ENCODE data around the gene AOX1. TPM values are rescaled to one million over a fixed set of nuclear protein-coding genes. Genes with fewer than 3 reads are reported as not detected.
A peak's percentile ranks its signal among the peaks of the same experiment; 100 is the strongest.
"Not testable (repeated sequence)": the region's sequence is repeated elsewhere in the genome, so short reads cannot be mapped to it uniquely, and the experiment has no call there.

The AOX1 gene
- 0.37 TPM for polyA plus RNA-seq (2013, experiment 1 of 2)
- 1.3 TPM for polyA plus RNA-seq (2013, experiment 2 of 2)

GRCh38 chr2:200585730-200586643 lies at the start of gene AOX1:
Gene AOX1 (plus strand): TSS chr2:200586014. CDS start chr2:200586109, 95 bp downstream.
- Histone ChIP-seq H3K4me3 (ENCODE audit: extremely low read depth, insufficient read depth, low read length, poor library complexity, severe bottlenecking) (peak within 1 kb of the TSS; percentile 33), H3K4me1 (ENCODE audit: control insufficient read depth, insufficient read depth, low read length, poor library complexity, severe bottlenecking) (no peaks in the 10 kb centered on the region), H3K27ac (ENCODE audit: low read depth, low read length, severe bottlenecking) (no peak within 1 kb of the TSS), H3K36me3 (ENCODE audit: control insufficient read depth, insufficient read depth, low read length) (no peaks in the 10 kb centered on the region), H3K9me3 (ENCODE audit: control insufficient read depth, low read length) (no peaks in the 10 kb centered on the region)
- 3 to 7% methylated on average over 55 to 59 of the region's 62 CpGs for WGBS, 2 experiments (ENCODE audit: insufficient coverage in 2 of 2)

GRCh38 chr2:200538139-200538538 lies 47.7 kb upstream of the AOX1 start:
- Histone ChIP-seq H3K9me3 (ENCODE audit: control insufficient read depth, low read length) (no peaks in the 10 kb centered on the region), H3K4me1 (ENCODE audit: control insufficient read depth, insufficient read depth, low read length, poor library complexity, severe bottlenecking) (no peaks in the 10 kb centered on the region), H3K36me3 (ENCODE audit: control insufficient read depth, insufficient read depth, low read length) (peaks cover 25% of the 10 kb centered on the region), H3K4me3 (ENCODE audit: extremely low read depth, insufficient read depth, low read length, poor library complexity, severe bottlenecking) (no peak overlapping the region), H3K27ac (ENCODE audit: low read depth, low read length, severe bottlenecking) (no peak overlapping the region)
- 100% methylated on average over 1 of the region's 1 CpG for WGBS, 2 experiments (ENCODE audit: insufficient coverage in 2 of 2)

- Histone ChIP-seq H3K27ac (ENCODE audit: low read depth, low read length, severe bottlenecking) (no peak overlapping the region), H3K4me3 (ENCODE audit: extremely low read depth, insufficient read depth, low read length, poor library complexity, severe bottlenecking) (no peak overlapping the region), H3K36me3 (ENCODE audit: control insufficient read depth, insufficient read depth, low read length) (peaks cover 42% of the 10 kb centered on the region), H3K4me1 (ENCODE audit: control insufficient read depth, insufficient read depth, low read length, poor library complexity, severe bottlenecking) (no peaks in the 10 kb centered on the region), H3K9me3 (ENCODE audit: control insufficient read depth, low read length) (no peaks in the 10 kb centered on the region)
Observed at GRCh38 chr2:200540793-200541192, 45.0 kb upstream of the AOX1 start.

- H3K9me3 ChIP-seq (ENCODE audit: control insufficient read depth, low read length); H3K4me1 ChIP-seq (ENCODE audit: control insufficient read depth, insufficient read depth, low read length, poor library complexity, severe bottlenecking); H3K4me3 ChIP-seq (ENCODE audit: extremely low read depth, insufficient read depth, low read length, poor library complexity, severe bottlenecking); H3K27ac ChIP-seq (ENCODE audit: low read depth, low read length, severe bottlenecking): not testable (repeated sequence)
- peaks cover 11% of the 10 kb centered on the region for H3K36me3 ChIP-seq (ENCODE audit: control insufficient read depth, insufficient read depth, low read length)
- WGBS, 2 experiments (ENCODE audit: insufficient coverage in 2 of 2), result 88 to 96% methylated on average over 4 to 12 of the region's 12 CpGs
Observed at GRCh38 chr2:200566596-200566995, 19.2 kb upstream of the AOX1 start.

- Histone ChIP-seq H3K9me3 (ENCODE audit: control insufficient read depth, low read length) (no peaks in the 10 kb centered on the region), H3K4me3 (ENCODE audit: extremely low read depth, insufficient read depth, low read length, poor library complexity, severe bottlenecking) (no peak overlapping the region), H3K36me3 (ENCODE audit: control insufficient read depth, insufficient read depth, low read length) (peaks cover 13% of the 10 kb centered on the region), H3K4me1 (ENCODE audit: control insufficient read depth, insufficient read depth, low read length, poor library complexity, severe bottlenecking) (no peaks in the 10 kb centered on the region), H3K27ac (ENCODE audit: low read depth, low read length, severe bottlenecking) (no peak overlapping the region)
- 100% methylated on average over 1 of the region's 3 CpGs; no CpG with 5 or more reads in 1 of the 2 experiments for WGBS, 2 experiments (ENCODE audit: insufficient coverage in 2 of 2)
Observed at GRCh38 chr2:200567932-200568331, 17.9 kb upstream of the AOX1 start.

- Histone ChIP-seq H3K4me3 (ENCODE audit: extremely low read depth, insufficient read depth, low read length, poor library complexity, severe bottlenecking) (no peak overlapping the region), H3K9me3 (ENCODE audit: control insufficient read depth, low read length) (no peaks in the 10 kb centered on the region), H3K36me3 (ENCODE audit: control insufficient read depth, insufficient read depth, low read length) (peaks cover 9% of the 10 kb centered on the region), H3K27ac (ENCODE audit: low read depth, low read length, severe bottlenecking) (no peak overlapping the region), H3K4me1 (ENCODE audit: control insufficient read depth, insufficient read depth, low read length, poor library complexity, severe bottlenecking) (no peaks in the 10 kb centered on the region)
- no CpG with 5 or more reads among the region's 2 CpGs for WGBS, 2 experiments (ENCODE audit: insufficient coverage in 2 of 2)
Observed at GRCh38 chr2:200575957-200576356, 9.9 kb upstream of the AOX1 start.

GRCh38 chr2:200577027-200577426 lies 8.8 kb upstream of the AOX1 start:
- Histone ChIP-seq H3K27ac (ENCODE audit: low read depth, low read length, severe bottlenecking) (no peak overlapping the region), H3K4me1 (ENCODE audit: control insufficient read depth, insufficient read depth, low read length, poor library complexity, severe bottlenecking) (no peaks in the 10 kb centered on the region), H3K9me3 (ENCODE audit: control insufficient read depth, low read length) (no peaks in the 10 kb centered on the region), H3K36me3 (ENCODE audit: control insufficient read depth, insufficient read depth, low read length) (no peaks in the 10 kb centered on the region), H3K4me3 (ENCODE audit: extremely low read depth, insufficient read depth, low read length, poor library complexity, severe bottlenecking) (no peak overlapping the region)
- WGBS, 2 experiments (ENCODE audit: insufficient coverage in 2 of 2), result 93 to 100% methylated on average over 1 to 2 of the region's 3 CpGs

GRCh38 chr2:200578778-200579177 lies 7.0 kb upstream of the AOX1 start:
- no peaks in the 10 kb centered on the region for H3K4me1 ChIP-seq (ENCODE audit: control insufficient read depth, insufficient read depth, low read length, poor library complexity, severe bottlenecking)
- no CpG with 5 or more reads among the region's 1 CpG for WGBS, 2 experiments (ENCODE audit: insufficient coverage in 2 of 2)
- H3K27ac ChIP-seq (ENCODE audit: low read depth, low read length, severe bottlenecking), result no peak overlapping the region
- H3K9me3 ChIP-seq (ENCODE audit: control insufficient read depth, low read length), result no peaks in the 10 kb centered on the region
- H3K4me3 ChIP-seq (ENCODE audit: extremely low read depth, insufficient read depth, low read length, poor library complexity, severe bottlenecking), result no peak overlapping the region
- H3K36me3 ChIP-seq (ENCODE audit: control insufficient read depth, insufficient read depth, low read length), result no peaks in the 10 kb centered on the region

GRCh38 chr2:200584639-200585038 lies 1.2 kb upstream of the AOX1 start:
- Histone ChIP-seq H3K4me3 (ENCODE audit: extremely low read depth, insufficient read depth, low read length, poor library complexity, severe bottlenecking) (no peak overlapping the region), H3K27ac (ENCODE audit: low read depth, low read length, severe bottlenecking) (no peak overlapping the region), H3K4me1 (ENCODE audit: control insufficient read depth, insufficient read depth, low read length, poor library complexity, severe bottlenecking) (no peaks in the 10 kb centered on the region), H3K36me3 (ENCODE audit: control insufficient read depth, insufficient read depth, low read length) (no peaks in the 10 kb centered on the region), H3K9me3 (ENCODE audit: control insufficient read depth, low read length) (no peaks in the 10 kb centered on the region)
- WGBS, 2 experiments (ENCODE audit: insufficient coverage in 2 of 2), result 93 to 95% methylated on average over 2 of the region's 3 CpGs

- Histone ChIP-seq H3K9me3 (ENCODE audit: control insufficient read depth, low read length) (no peaks in the 10 kb centered on the region), H3K36me3 (ENCODE audit: control insufficient read depth, insufficient read depth, low read length) (no peaks in the 10 kb centered on the region), H3K27ac (ENCODE audit: low read depth, low read length, severe bottlenecking) (no peak overlapping the region), H3K4me1 (ENCODE audit: control insufficient read depth, insufficient read depth, low read length, poor library complexity, severe bottlenecking) (no peaks in the 10 kb centered on the region), H3K4me3 (ENCODE audit: extremely low read depth, insufficient read depth, low read length, poor library complexity, severe bottlenecking) (peak overlapping the region; percentile 33)
- WGBS, 2 experiments (ENCODE audit: insufficient coverage in 2 of 2), result 83% methylated on average over 1 of the region's 2 CpGs; no CpG with 5 or more reads in 1 of the 2 experiments
Observed at GRCh38 chr2:200585340-200585729, 479 bp upstream of the AOX1 start.

GRCh38 chr2:200586644-200586975 lies 796 bp downstream of the AOX1 start:
- H3K27ac ChIP-seq (ENCODE audit: low read depth, low read length, severe bottlenecking), result no peak overlapping the region
- no peaks in the 10 kb centered on the region for H3K36me3 ChIP-seq (ENCODE audit: control insufficient read depth, insufficient read depth, low read length)
- no peaks in the 10 kb centered on the region for H3K4me1 ChIP-seq (ENCODE audit: control insufficient read depth, insufficient read depth, low read length, poor library complexity, severe bottlenecking)
- 77 to 80% methylated on average over 7 to 8 of the region's 9 CpGs for WGBS, 2 experiments (ENCODE audit: insufficient coverage in 2 of 2)
- H3K9me3 ChIP-seq (ENCODE audit: control insufficient read depth, low read length), result no peaks in the 10 kb centered on the region
- H3K4me3 ChIP-seq (ENCODE audit: extremely low read depth, insufficient read depth, low read length, poor library complexity, severe bottlenecking), result no peak overlapping the region

Data from mesodermal cell (in vitro differentiated cells).